GM06990 (cell line): Measurements from ENCODE around the gene CDC25A.

ENCODE experiments used
- DNase-seq: peaks from one replicate; pipeline ENCODE4 v3.0.0-alpha.2; 2011; ENCODE audit not compliant: insufficient read length; ENCODE audit errors: extremely low read depth
- H3K27me3 ChIP-seq: replicated peaks from 2 replicates; pipeline ENCODE4 v1.6.0; 2011; ENCODE audit warnings: low read length; ENCODE audit not compliant: control insufficient read depth, insufficient read depth
- H3K36me3 ChIP-seq: 2 replicates; pipeline ENCODE4 v1.5.1; 2011; ENCODE audit warnings: low read length; ENCODE audit not compliant: control insufficient read depth, insufficient read depth
- H3K4me3 ChIP-seq: replicated peaks from 2 replicates; pipeline ENCODE4 v1.5.1; 2011; ENCODE audit warnings: low read depth, mild to moderate bottlenecking, control low read depth, low read length
- TF ChIP-seq, protein P1 (sequence below): IDR thresholded peaks from 2 replicates; pipeline ENCODE4 v1.5.1; 2011; ENCODE audit warnings: low read length, control low read depth, mild to moderate bottlenecking, inconsistent platforms; ENCODE audit not compliant: insufficient read depth, poor library complexity, severe bottlenecking

Gene CDC25A

DNA sequence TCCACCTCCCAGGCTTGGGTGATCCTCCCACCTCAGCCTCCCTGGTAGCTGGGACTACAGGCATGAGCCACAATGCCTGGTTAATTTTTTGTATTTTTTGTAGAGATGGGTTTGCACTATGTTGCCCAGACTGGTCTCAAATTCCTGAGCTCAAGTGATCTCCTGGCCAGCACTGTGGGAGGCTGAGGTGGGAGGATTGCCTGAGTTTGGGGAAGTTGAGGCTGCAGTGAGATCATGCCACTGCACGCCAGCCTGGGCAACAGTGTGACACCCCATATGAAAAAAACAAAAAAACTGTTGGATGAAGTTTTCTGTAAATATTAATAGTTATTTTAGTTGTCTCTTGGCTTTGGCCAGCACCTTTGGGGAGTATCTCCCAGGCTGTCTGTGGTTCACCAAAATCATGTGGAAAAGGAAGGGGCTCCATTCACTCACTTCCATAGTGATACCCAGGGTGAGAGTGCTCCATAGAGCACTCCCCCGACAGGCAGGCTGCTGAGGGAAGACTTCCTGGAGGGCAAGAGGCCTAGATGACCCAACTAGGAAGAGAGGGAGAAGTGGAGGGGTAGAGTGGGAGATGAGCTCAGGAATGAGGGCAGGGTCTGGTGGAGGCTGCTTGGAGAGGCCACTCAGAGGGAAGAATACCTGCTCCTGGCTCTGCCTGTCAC, 47.1 kb downstream of the CDC25A start:
- TF ChIP-seq, protein P1, sequence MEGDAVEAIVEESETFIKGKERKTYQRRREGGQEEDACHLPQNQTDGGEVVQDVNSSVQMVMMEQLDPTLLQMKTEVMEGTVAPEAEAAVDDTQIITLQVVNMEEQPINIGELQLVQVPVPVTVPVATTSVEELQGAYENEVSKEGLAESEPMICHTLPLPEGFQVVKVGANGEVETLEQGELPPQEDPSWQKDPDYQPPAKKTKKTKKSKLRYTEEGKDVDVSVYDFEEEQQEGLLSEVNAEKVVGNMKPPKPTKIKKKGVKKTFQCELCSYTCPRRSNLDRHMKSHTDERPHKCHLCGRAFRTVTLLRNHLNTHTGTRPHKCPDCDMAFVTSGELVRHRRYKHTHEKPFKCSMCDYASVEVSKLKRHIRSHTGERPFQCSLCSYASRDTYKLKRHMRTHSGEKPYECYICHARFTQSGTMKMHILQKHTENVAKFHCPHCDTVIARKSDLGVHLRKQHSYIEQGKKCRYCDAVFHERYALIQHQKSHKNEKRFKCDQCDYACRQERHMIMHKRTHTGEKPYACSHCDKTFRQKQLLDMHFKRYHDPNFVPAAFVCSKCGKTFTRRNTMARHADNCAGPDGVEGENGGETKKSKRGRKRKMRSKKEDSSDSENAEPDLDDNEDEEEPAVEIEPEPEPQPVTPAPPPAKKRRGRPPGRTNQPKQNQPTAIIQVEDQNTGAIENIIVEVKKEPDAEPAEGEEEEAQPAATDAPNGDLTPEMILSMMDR = no peak
- H3K4me3 ChIP-seq = no peak overlapping the region
- DNase-seq = no peak
- H3K27me3 ChIP-seq = no peaks in the 10 kb centered on the region
- H3K36me3 ChIP-seq = no peaks in the 10 kb centered on the region

DNA sequence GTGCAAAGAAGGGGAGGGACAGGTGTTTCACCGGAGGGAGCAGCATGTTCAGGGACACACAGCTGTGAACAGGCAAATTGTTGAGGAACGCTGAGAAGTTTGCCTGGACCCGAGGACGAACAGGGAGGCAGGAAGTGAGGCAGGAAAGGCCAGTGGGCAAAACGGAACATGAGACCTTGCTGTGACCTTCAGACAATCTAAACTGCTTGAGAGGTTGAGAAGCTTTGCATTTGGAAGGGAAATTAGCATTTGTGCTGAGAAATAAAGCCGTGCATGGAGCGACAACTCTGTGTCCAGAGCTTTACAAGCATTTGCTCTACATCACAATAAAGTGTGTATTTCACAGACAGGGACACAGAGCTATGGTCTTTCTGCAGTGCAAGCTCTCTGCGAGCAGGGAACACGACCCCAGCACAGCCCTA, 47.9 kb downstream of the CDC25A start:
- no peaks in the 10 kb centered on the region for H3K36me3 ChIP-seq
- H3K4me3 ChIP-seq = no peak overlapping the region
- no peaks in the 10 kb centered on the region for H3K27me3 ChIP-seq
- TF ChIP-seq, protein P1 = no peak
- no peak for DNase-seq

DNA sequence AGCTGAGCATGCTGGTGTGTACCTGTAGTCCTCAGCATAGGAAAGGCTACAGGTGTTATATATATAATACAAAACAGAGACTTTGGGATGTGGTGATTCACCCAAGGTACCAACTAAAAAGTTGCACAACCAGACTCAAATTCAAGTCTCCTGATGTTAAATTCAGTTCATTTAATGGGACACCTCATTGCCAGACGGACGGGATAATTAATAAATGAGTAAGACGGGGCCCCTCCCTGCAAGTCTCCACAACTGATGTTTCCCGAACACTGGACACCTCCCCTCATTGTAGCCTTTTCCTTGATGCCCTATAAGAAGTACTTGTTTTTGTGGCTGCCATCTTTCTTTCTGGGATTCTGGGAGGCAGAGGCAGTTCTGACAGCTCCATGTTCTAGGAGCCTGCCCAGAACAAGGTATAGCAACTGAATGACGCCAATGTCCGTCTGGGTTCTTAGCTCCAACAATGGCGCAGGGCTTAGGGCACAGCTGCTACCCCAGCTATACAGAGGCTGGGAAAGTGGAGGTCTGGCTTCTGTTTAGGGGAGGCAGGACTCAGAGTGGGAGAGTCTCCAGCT, 50.7 kb downstream of the CDC25A start:
- no peaks in the 10 kb centered on the region for H3K36me3 ChIP-seq
- no peak for DNase-seq
- no peak overlapping the region for H3K4me3 ChIP-seq
- TF ChIP-seq, protein P1 = no peak
- no peaks in the 10 kb centered on the region for H3K27me3 ChIP-seq

DNA sequence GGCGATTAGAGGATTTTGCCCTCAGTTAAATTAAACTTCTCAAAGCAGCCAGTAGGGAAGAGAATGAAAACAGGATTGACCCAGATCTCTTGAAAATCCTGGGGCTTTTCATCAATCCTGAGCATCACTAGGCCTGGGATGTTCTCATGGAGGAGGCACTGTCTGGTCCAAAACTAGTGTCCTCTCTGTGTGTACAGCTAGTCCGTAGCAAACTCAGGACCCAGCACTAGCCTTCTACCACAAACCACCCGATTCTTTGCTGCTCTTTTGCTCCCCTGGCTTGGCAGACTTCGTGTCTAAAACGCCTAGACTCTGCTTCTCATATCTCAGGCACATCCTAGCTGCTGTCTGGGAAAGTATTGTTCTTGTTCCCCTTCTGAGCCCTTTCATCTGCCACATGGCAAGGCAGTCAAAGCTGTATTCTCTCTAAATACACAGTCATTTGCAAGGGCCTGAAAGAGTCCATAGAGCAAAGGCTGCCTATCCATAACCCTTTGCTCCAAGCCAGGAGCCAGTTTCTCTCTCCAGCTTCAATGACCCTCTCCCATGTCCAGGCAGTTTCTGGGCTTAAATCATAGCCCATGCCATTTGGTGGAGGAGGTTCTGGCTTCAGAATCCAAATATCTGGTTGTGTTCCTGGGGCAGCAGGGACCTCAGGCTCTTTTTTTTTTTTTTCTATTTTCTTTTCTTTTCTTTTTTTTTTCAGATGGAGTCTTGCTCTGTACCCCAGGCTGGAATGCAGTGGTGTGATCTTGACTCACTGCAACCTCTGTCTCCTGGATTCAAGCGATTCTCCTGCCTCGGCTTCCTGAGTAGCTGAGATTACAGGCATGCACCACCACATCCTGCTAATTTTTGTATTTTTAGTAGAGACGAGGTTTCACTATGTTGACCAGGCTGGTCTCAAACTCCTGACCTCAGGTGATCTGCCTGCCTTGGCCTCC, 52.4 kb downstream of the CDC25A start:
- DNase-seq = no peak
- Histone ChIP-seq H3K27me3 (no peaks in the 10 kb centered on the region), H3K36me3 (no peaks in the 10 kb centered on the region), H3K4me3 (no peak overlapping the region)
- TF ChIP-seq, protein P1 = no peak

DNA sequence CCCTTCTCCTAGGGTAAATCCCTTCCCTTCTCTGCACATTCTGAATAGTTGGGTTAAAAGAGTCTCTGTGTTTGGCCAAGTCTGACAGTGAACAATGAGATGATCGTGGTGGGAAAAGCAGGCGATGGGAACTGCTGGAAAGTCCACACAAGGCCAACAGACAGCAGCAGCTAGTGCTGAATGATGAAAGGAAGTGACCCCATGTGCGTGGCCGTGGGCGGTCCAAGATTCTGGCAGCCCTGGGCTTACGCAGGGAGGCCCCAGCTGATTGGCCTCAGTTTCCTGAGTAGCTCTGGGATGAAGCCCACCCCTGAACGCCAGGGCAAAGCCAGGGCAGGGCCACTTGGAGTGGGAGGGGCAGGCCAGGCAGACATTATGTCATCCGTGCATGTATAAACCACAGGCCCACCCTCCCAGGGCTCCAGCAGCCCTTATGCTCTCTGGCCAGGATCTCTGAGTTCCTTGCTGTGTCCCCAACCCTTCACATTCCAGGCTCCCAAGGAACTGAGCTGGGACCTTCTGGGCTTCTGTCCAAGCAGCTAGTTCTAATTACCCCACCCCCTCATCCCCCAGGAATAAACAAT, 57.8 kb downstream of the CDC25A start:
- H3K36me3 ChIP-seq = no peaks in the 10 kb centered on the region
- H3K4me3 ChIP-seq = no peak overlapping the region
- no peaks in the 10 kb centered on the region for H3K27me3 ChIP-seq
- DNase-seq = no peak
- TF ChIP-seq, protein P1 = no peak
